ENCODE measurements around the gene CCDC24.

DNA sequence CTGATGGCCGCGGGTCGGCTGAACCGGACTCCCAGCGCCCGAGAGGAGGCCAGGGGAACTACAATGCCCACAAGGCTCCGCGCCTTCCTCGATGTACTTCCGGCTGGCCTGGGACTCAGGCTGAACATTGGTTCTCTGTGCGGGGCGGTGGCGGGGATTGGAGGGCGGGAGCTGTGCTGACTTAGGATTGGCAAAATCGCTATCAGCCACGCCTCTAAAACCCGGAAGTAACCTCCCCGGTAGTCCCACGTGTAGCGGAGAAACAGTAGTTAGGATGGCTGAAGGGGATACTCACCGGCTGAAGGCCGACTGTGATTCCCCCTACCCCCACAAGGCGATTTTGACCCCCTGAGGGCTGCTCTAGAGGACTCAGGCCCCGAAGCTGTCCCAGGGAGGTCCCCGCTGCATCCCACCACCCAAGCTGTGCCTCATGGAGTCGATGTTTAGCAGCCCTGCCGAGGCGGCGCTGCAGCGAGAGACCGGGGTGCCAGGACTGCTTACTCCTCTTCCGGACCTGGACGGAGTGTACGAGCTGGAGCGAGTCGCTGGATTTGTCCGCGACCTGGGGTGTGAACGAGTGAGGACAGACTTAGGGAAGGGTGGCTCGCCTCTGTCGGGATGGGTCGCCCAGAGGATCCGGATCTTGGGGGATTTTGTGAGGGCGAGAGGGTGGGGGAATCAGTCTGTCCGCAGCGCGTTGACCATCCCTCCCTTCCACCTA, 21.5 kb upstream of the CCDC24 start, which contains the start of gene DPH2:
- TF ChIP-seq PAX8 (CRISPR knock-in tag; IDR thresholded peaks at IDR 0.05; ENCODE audit: borderline replicate concordance) (no peak), BORCS8-MEF2B (CRISPR knock-in tag; IDR thresholded peaks at IDR 0.05) (no peak), CTCF (CRISPR knock-in tag; IDR thresholded peaks at IDR 0.05) (peak; percentile 40), ZNF607 (CRISPR knock-in tag; IDR thresholded peaks at IDR 0.05; ENCODE audit: borderline replicate concordance) (no peak), ZNF263 (CRISPR knock-in tag; IDR thresholded peaks at IDR 0.05) (no peak), ZNF563 (CRISPR knock-in tag; IDR thresholded peaks at IDR 0.05) (no peak; the same call in 1 of the 2 replicates), HDAC1 (CRISPR knock-in tag; IDR thresholded peaks at IDR 0.05) (peak; percentile 90), ZNF451 (CRISPR knock-in tag; IDR thresholded peaks at IDR 0.05) (no peak), ARNT (IDR thresholded peaks at IDR 0.05) (no peak), NFE2L1 (CRISPR knock-in tag; IDR thresholded peaks at IDR 0.05; ENCODE audit: borderline replicate concordance) (no peak)

Data from HepG2 (cell line).